Activated B cell treated with CpG ODN at 0.5 μM for 24 hours (primary cell): ENCODE results near the gene VPS51. TPM values are rescaled to one million over a fixed set of nuclear protein-coding genes. Genes with fewer than 3 reads are reported as not detected.

Experiments used
- ATAC-seq: fragments of 200-7000 bp; cut with Tn5 transposase; one replicate; pipeline ENCODE4 v1.10.0; 2021; ENCODE audit warnings: low read depth, mild to moderate bottlenecking, moderate library complexity
- CTCF ChIA-PET: fragments of 350-600 bp; sonication (Branson Sonifier 250); formaldehyde crosslinking; loops from one replicate; lab custom pipeline; 2021; ENCODE audit warnings: antibody characterized with exemption; lab: Charles Lee
- POLR2A ChIA-PET: fragments of 350-600 bp; sonication (Branson Sonifier 250); formaldehyde crosslinking; loops from one replicate; lab custom pipeline; 2021; ENCODE audit warnings: antibody characterized with exemption; lab: Charles Lee
- DNase-seq: peaks from one replicate; pipeline ENCODE4 v3.0.0; 2022
- H3K27ac Mint-ChIP-seq: one replicate; pipeline ENCODE4 v1.8.0; 2020; ENCODE audit warnings: mixed read lengths
- H3K27me3 Mint-ChIP-seq: one replicate; pipeline ENCODE4 v1.8.0; 2021; ENCODE audit warnings: mixed read lengths
- H3K36me3 Mint-ChIP-seq: one replicate; pipeline ENCODE4 v1.8.0; 2021; ENCODE audit warnings: low read depth, mixed read lengths
- H3K4me1 Mint-ChIP-seq: one replicate; pipeline ENCODE4 v1.8.0; 2021; ENCODE audit warnings: mixed read lengths
- H3K4me3 Mint-ChIP-seq: one replicate; pipeline ENCODE4 v1.8.0; 2020; ENCODE audit warnings: mild to moderate bottlenecking, mixed read lengths
- H3K9me3 Mint-ChIP-seq: one replicate; pipeline ENCODE4 v1.8.0; 2020; ENCODE audit warnings: mixed read lengths
- CTCF ChIP-seq: fragments of 200-600 bp; IDR thresholded peaks from one replicate; pipeline ENCODE4 v1.8.0; 2022; ENCODE audit warnings: antibody characterized with exemption, mild to moderate bottlenecking
- intact Hi-C: fragments of 100-400 bp; cut with micrococcal nuclease; formaldehyde crosslinking; loops from one replicate; pipeline ENCODE4 v1.15.1; 2024
- total RNA-seq: library from RNA; stranded (reverse); gene quantifications from 2 replicates; pipeline ENCODE4 v1.2.3, GENCODE V29; 2022

The VPS51 gene
- total RNA-seq, 1 donor from 2014 or later: 243 TPM

GRCh38 chr11:65065851-65066250 lies 30.2 kb upstream of the VPS51 start:
- DNase-seq: no peak
- intact Hi-C loops: no loop called here
- CTCF ChIA-PET: no interaction called here
- H3K9me3 Mint-ChIP-seq: no peaks in the 10 kb centered on the region
- H3K4me1 Mint-ChIP-seq: no peaks in the 10 kb centered on the region
- no peak for TF ChIP-seq CTCF
- peaks cover 1% of the 10 kb centered on the region for H3K27me3 Mint-ChIP-seq
- H3K36me3 Mint-ChIP-seq: no peaks in the 10 kb centered on the region
- ATAC-seq: no peak
- H3K27ac Mint-ChIP-seq: no peak overlapping the region
- POLR2A ChIA-PET: no interaction called here
- H3K4me3 Mint-ChIP-seq: no peak overlapping the region

- TF ChIP-seq CTCF: no peak
- ATAC-seq (no peak), DNase-seq (no peak)
- H3K9me3 Mint-ChIP-seq: no peaks in the 10 kb centered on the region
- no peaks in the 10 kb centered on the region for H3K36me3 Mint-ChIP-seq
- ChIA-PET POLR2A (no interaction called here), CTCF (no interaction called here)
- H3K27me3 Mint-ChIP-seq: no peaks in the 10 kb centered on the region
- H3K4me3 Mint-ChIP-seq: no peak overlapping the region
- no peaks in the 10 kb centered on the region for H3K4me1 Mint-ChIP-seq
- no peak overlapping the region for H3K27ac Mint-ChIP-seq
- intact Hi-C loops: no loop called here
These were observed 29.7 kb upstream of the VPS51 start for GRCh38 chr11:65066315-65066714.

- Mint-ChIP-seq H3K27ac (no peak overlapping the region), H3K4me1 (peaks cover under 1% of the 10 kb centered on the region), H3K9me3 (no peaks in the 10 kb centered on the region), H3K36me3 (no peaks in the 10 kb centered on the region), H3K4me3 (no peak overlapping the region), H3K27me3 (no peaks in the 10 kb centered on the region)
- POLR2A ChIA-PET: no interaction called here
- DNase-seq (no peak), ATAC-seq (no peak)
- TF ChIP-seq CTCF: no peak
- CTCF ChIA-PET: no interaction called here
- intact Hi-C loops: no loop called here
These were observed 29.2 kb upstream of the VPS51 start for GRCh38 chr11:65066805-65067291.

GRCh38 chr11:65067446-65067845 lies 28.6 kb upstream of the VPS51 start:
- no peaks in the 10 kb centered on the region for H3K27me3 Mint-ChIP-seq
- TF ChIP-seq CTCF: no peak

GRCh38 chr11:65069217-65069616 lies 26.8 kb upstream of the VPS51 start:
- no peak for ATAC-seq
- POLR2A ChIA-PET: no interaction called here
- intact Hi-C loops: no loop called here
- H3K27ac Mint-ChIP-seq: no peak overlapping the region
- H3K4me3 Mint-ChIP-seq: no peak overlapping the region
- no peaks in the 10 kb centered on the region for H3K9me3 Mint-ChIP-seq
- no peaks in the 10 kb centered on the region for H3K36me3 Mint-ChIP-seq
- DNase-seq: no peak
- CTCF ChIA-PET: no interaction called here
- no peaks in the 10 kb centered on the region for H3K27me3 Mint-ChIP-seq
- peaks cover 4% of the 10 kb centered on the region for H3K4me1 Mint-ChIP-seq
- no peak for TF ChIP-seq CTCF

More at GRCh38 chr11:65067446-65067845, 28.6 kb upstream of the VPS51 start:
- H3K4me1 Mint-ChIP-seq: peaks cover 4% of the 10 kb centered on the region
- ATAC-seq: no peak
- ChIA-PET CTCF (no interaction called here), POLR2A (no interaction called here)
- no peak overlapping the region for H3K4me3 Mint-ChIP-seq
- H3K36me3 Mint-ChIP-seq: no peaks in the 10 kb centered on the region
- H3K27ac Mint-ChIP-seq: no peak overlapping the region
- intact Hi-C loops: no loop called here
- no peaks in the 10 kb centered on the region for H3K9me3 Mint-ChIP-seq
- no peak for DNase-seq
